HepG2 (cell line): Measurements from ENCODE around the gene SRBD1. TPM values are rescaled to one million over a fixed set of nuclear protein-coding genes. Genes with fewer than 3 reads are reported as not detected.

Experiments used
- ATAC-seq: fragments of 200-7000 bp; cut with Tn5 transposase; 3 replicates; pipeline ENCODE4 v1.9.1; 2020; ENCODE audit warnings: mild to moderate bottlenecking, moderate library complexity
- BruUV-seq: library from RNA; stranded (reverse); fragments of 400-500 nt; replicated peaks from 2 replicates; lab custom pipeline; 2021; lab: Mats Ljungman, UMichigan
- CTCF ChIA-PET: fragments of 300-600 bp; formaldehyde crosslinking; extraction: SDS; loops from one replicate; lab custom pipeline; 2021; ENCODE audit warnings: low total read pairs, inconsistent platforms, low intra/inter-chr PET ratio; lab: Yijun Ruan, JAX
- POLR2A ChIA-PET: fragments of 350-600 bp; sonication (Branson Sonifier 250); formaldehyde crosslinking; loops from one replicate; lab custom pipeline; 2020; ENCODE audit warnings: antibody characterized with exemption, inconsistent platforms; lab: Yijun Ruan, JAX
- DNase-seq: peaks from one replicate; pipeline ENCODE4 v3.0.0-alpha.2; 2015; ENCODE audit warnings: low spot score
- FAIRE-seq: peaks from 3 replicates; lab custom pipeline; 2011; peaks lifted over from hg19 to GRCh38; lab: Jason Lieb, UNC
- H2AFZ ChIP-seq: one replicate; pipeline ENCODE4 v1.6.1; 2011; ENCODE audit warnings: low read length, inconsistent platforms
- H3K27ac ChIP-seq: fragments of 300-600 bp; 3 replicates; pipeline ENCODE4 v1.8.0; 2011; ENCODE audit warnings: mixed run types, mild to moderate bottlenecking, mixed read lengths, low read length, inconsistent platforms; ENCODE audit not compliant: insufficient read depth; ENCODE audit errors: extremely low read length
- H3K27me3 ChIP-seq, 2 experiments: fragments of 200-600 bp in 1 of 2; 2 replicates in 1 of 2; 3 replicates in 1 of 2; pipeline versions ENCODE4 v1.6.0 to v1.8.0; 2011; ENCODE audit warnings: low read length in 2 of 2, mild to moderate bottlenecking in 2 of 2, moderate library complexity in 2 of 2, inconsistent platforms in 1 of 2; ENCODE audit not compliant: insufficient read depth in 2 of 2, control insufficient read depth in 1 of 2
- H3K36me3 ChIP-seq, 2 experiments: fragments of 200-600 bp in 1 of 2; replicated peaks in 1 of 2; 2 replicates in 1 of 2; 3 replicates in 1 of 2; pipeline versions ENCODE4 v1.5.1 to v1.8.0; 2011; ENCODE audit warnings: low read length in 2 of 2, inconsistent platforms in 1 of 2; ENCODE audit not compliant: insufficient read depth in 2 of 2, control insufficient read depth in 1 of 2
- H3K4me1 ChIP-seq: 2 replicates; pipeline ENCODE4 v1.5.1; 2012; ENCODE audit warnings: low read length, inconsistent platforms; ENCODE audit not compliant: insufficient read depth
- H3K4me2 ChIP-seq: 2 replicates; pipeline ENCODE4 v1.6.0; 2011; ENCODE audit warnings: low read depth, low read length, inconsistent platforms
- H3K4me3 ChIP-seq, 3 experiments: fragments of 200-600 bp in 1 of 3; sonication (generic), shearing (Covaris generic) in 1 of 3; replicated peaks in 1 of 3; 2 replicates each; pipeline ENCODE4 v1.5.1; 2011 to 2016; ENCODE audit warnings: low read length in 3 of 3, inconsistent platforms in 2 of 3, low read depth in 2 of 3, mild to moderate bottlenecking in 2 of 3, control low read depth in 1 of 3, mixed read lengths in 1 of 3; ENCODE audit not compliant: insufficient read depth in 1 of 3
- H3K79me2 ChIP-seq: one replicate; pipeline ENCODE4 v1.6.1; 2011; ENCODE audit warnings: low read length, inconsistent platforms; ENCODE audit not compliant: insufficient read depth
- H3K9ac ChIP-seq: 2 replicates; pipeline ENCODE4 v1.6.0; 2011; ENCODE audit warnings: mild to moderate bottlenecking, low read depth, low read length, inconsistent platforms; ENCODE audit not compliant: insufficient read depth
- H3K9me3 ChIP-seq: 2 replicates; pipeline ENCODE4 v1.5.1; 2012; ENCODE audit warnings: mild to moderate bottlenecking, low read length
- H4K20me1 ChIP-seq: 2 replicates; pipeline ENCODE4 v1.6.0; 2011; ENCODE audit warnings: inconsistent platforms, mild to moderate bottlenecking, low read length, moderate library complexity; ENCODE audit not compliant: insufficient read depth
- BCLAF1 ChIP-seq: fragments of 450-650 bp; IDR thresholded peaks from 2 replicates; pipeline ENCODE4 v1.6.1; 2017; ENCODE audit warnings: mild to moderate bottlenecking
- CEBPZ ChIP-seq: IDR thresholded peaks from 2 replicates; pipeline ENCODE4 v1.6.1; 2012; ENCODE audit warnings: low read length, improper control_type of control experiment
- KLF11 ChIP-seq: IDR thresholded peaks from 2 replicates; pipeline ENCODE4 v1.6.1; 2016; ENCODE audit warnings: missing compliant biosample characterization
- MNT ChIP-seq: fragments of 450-650 bp; IDR thresholded peaks from 2 replicates; pipeline ENCODE4 v1.6.1; 2016
- ZFP1 ChIP-seq: IDR thresholded peaks from 2 replicates; pipeline ENCODE4 v1.6.1; 2016
- ZNF674 ChIP-seq: sonication (generic); formaldehyde crosslinking; IDR thresholded peaks from 2 replicates; pipeline ENCODE4 v1.5.0; 2020; ENCODE audit warnings: low read depth, mild to moderate bottlenecking, missing genetic modification reagents
- ZSCAN12 ChIP-seq: sonication (generic); formaldehyde crosslinking; IDR thresholded peaks from 2 replicates; pipeline ENCODE4 v1.9.0; 2021; ENCODE audit warnings: mild to moderate bottlenecking, missing genetic modification reagents
- WGBS: methylation state at CpG from one replicate; pipeline ENCODE4 v1.1.6; 2017; ENCODE audit warnings: low lambda C conversion rate; 5-methylcytosine and 5-hydroxymethylcytosine counted together
- in situ Hi-C: cut with HindIII; loops from 2 replicates; pipeline ENCODE4 v1.10.0; 2017; ENCODE audit warnings: low pct_unique_long_range_greater_than_20kb; ENCODE audit not compliant: extremely low pct_ligation_motif_present
- intact Hi-C: fragments of 100-400 bp; cut with micrococcal nuclease; formaldehyde crosslinking; loops from one replicate; pipeline ENCODE4 v1.10.0; 2022; ENCODE audit not compliant: unreplicated experiment
- polyA plus RNA-seq, 8 experiments: library from polyadenylated mRNA; depleted of rRNA in 3 of 8; stranded (reverse) in 7 of 8; unstranded in 1 of 8; fragments of >200 nt; fragmentation: Illumina TruSeq in 4 of 8; extraction: Trizol in 4 of 8; gene quantifications; 2 replicates each; pipeline versions ENCODE4 v1.2.1 to v1.2.3, GENCODE V29; 2011 to 2016; ENCODE audit warnings: low read depth in 4 of 8, missing spikeins in 1 of 8, mixed read lengths in 1 of 8; ENCODE audit not compliant: insufficient read depth in 1 of 8
- total RNA-seq, 5 experiments: library from RNA; depleted of rRNA; stranded (reverse); fragments of >200 nt; fragmentation: Illumina TruSeq; extraction: Trizol; gene quantifications; 2 replicates each; pipeline ENCODE4 v1.2.3, GENCODE V29; 2016; ENCODE audit warnings: low read depth in 1 of 5
- TF ChIP-seq, protein P1 (sequence below): sonication (generic); formaldehyde crosslinking; IDR thresholded peaks from 2 replicates; pipeline ENCODE4 v1.5.0; 2020; ENCODE audit warnings: missing genetic modification reagents

The SRBD1 gene
- total and polyA plus RNA-seq, 2 of the 13 experiments (the other 11 are each of a cell fraction or from before 2014, with no cell fraction given): 3.2 to 23.9 TPM

- WGBS: 96% methylated on average over 1 of the region's 1 CpG
- H4K20me1 ChIP-seq: no peaks in the 10 kb centered on the region; the same call in 1 of the 2 replicates
- POLR2A ChIA-PET: no interaction called here
- peaks cover 21% of the 10 kb centered on the region for H3K4me1 ChIP-seq
- intact Hi-C loops: no loop called here
- no peak for TF ChIP-seq ZNF674 (CRISPR knock-in tag)
- TF ChIP-seq, protein P1, sequence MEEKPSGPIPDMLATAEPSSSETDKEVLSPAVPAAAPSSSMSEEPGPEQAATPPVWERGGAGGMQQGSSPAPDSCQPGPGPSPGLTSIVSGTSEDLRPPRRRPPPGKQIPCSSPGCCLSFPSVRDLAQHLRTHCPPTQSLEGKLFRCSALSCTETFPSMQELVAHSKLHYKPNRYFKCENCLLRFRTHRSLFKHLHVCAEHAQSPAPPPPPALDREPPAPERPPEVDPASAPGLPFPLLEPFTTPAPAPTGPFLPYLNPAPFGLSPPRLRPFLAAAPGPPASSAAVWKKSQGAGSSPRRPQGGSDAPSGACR (CRISPR knock-in tag): no peak
- TF ChIP-seq ZSCAN12: no peak
- no peak for TF ChIP-seq KLF11
- TF ChIP-seq, all 625 proteins: peak for 0
- H3K4me2 ChIP-seq: no peak overlapping the region
- peaks cover 6 to 21% of the 10 kb centered on the region in 2 experiments; a peak in 4 of 5 replicates for H3K36me3 ChIP-seq
- H3K27ac ChIP-seq: no peak overlapping the region
- peaks cover 32% of the 10 kb centered on the region for H3K79me2 ChIP-seq
- CTCF ChIA-PET: no interaction called here
- H3K4me3 ChIP-seq: no peak overlapping the region
- no peak overlapping the region for H3K9ac ChIP-seq
- DNase-seq (no peak), ATAC-seq (no peak), FAIRE-seq (no peak)
- BruUV-seq: no TSS peak
- no peaks in the 10 kb centered on the region for H3K9me3 ChIP-seq
- no peak overlapping the region for H2AFZ ChIP-seq
- in situ Hi-C loops: no loop called here
- H3K27me3 ChIP-seq: no peaks in the 10 kb centered on the region; a peak in 1 of 5 replicates
Observed at GRCh38 chr2:45606796-45607195, 4.3 kb downstream of the SRBD1 start.

- WGBS: over 99% methylated on average over 2 of the region's 2 CpGs
- Histone ChIP-seq H3K27me3 (no peaks in the 10 kb centered on the region), H3K36me3 (peaks cover 15 to 37% of the 10 kb centered on the region in 2 experiments), H3K4me1 (peaks cover 16% of the 10 kb centered on the region), H3K4me3 (no peak overlapping the region), H3K79me2 (peaks cover 28% of the 10 kb centered on the region), H3K27ac (no peak overlapping the region), H3K9me3 (no peaks in the 10 kb centered on the region), H4K20me1 (no peaks in the 10 kb centered on the region; the same call in 1 of the 2 replicates), H3K4me2 (no peak overlapping the region), H2AFZ (no peak overlapping the region), H3K9ac (no peak overlapping the region)
- FAIRE-seq (no peak), DNase-seq (no peak), ATAC-seq (no peak)
- ChIA-PET CTCF (no interaction called here), POLR2A (no interaction called here)
- in situ Hi-C loops (no loop called here), intact Hi-C loops (no loop called here)
- BruUV-seq: no TSS peak
- no peak for TF ChIP-seq BCLAF1
- no peak for TF ChIP-seq ZFP1
- TF ChIP-seq MNT: no peak
- no peak for TF ChIP-seq CEBPZ
Observed at GRCh38 chr2:45605116-45605515, 6.0 kb downstream of the SRBD1 start.
